HG03039 (cell line): ENCODE results near the gene MON2.
"Not testable (repeated sequence)": the region's sequence is repeated elsewhere in the genome, so short reads cannot be mapped to it uniquely, and the experiment has no call there.

Source experiments
- ATAC-seq: cut with Tn5 transposase; IDR thresholded peaks from one replicate; pipeline ENCODE4 v1.9.1; 2021; ENCODE audit warnings: mild to moderate bottlenecking, moderate library complexity; ENCODE audit not compliant: unreplicated experiment

Gene MON2

GRCh38 chr12:62466594-62467491 is at the start of gene MON2:
Gene MON2, plus strand, starts transcription at chr12:62466826. Its CDS starts 382 bp downstream, at chr12:62467208.
- peak; percentile 99 for ATAC-seq

GRCh38 chr12:62426089-62426488 is 40.5 kb upstream of the MON2 start:
- no peak for ATAC-seq

- ATAC-seq = no peak
Measured at GRCh38 chr12:62429457-62429856, 37.2 kb upstream of the MON2 start.

GRCh38 chr12:62434494-62435302 is 31.9 kb upstream of the MON2 start:
- ATAC-seq = no peak

- peak; percentile 73 for ATAC-seq
Measured at GRCh38 chr12:62435303-62436163, 31.1 kb upstream of the MON2 start.

GRCh38 chr12:62436164-62436503 is 30.5 kb upstream of the MON2 start:
- no peak for ATAC-seq

GRCh38 chr12:62438098-62438692 is 28.4 kb upstream of the MON2 start:
- no peak for ATAC-seq

- ATAC-seq = no peak
Measured at GRCh38 chr12:62446754-62447452, 19.7 kb upstream of the MON2 start.

GRCh38 chr12:62448436-62448835 is 18.2 kb upstream of the MON2 start:
- no peak for ATAC-seq

GRCh38 chr12:62455429-62455828 is 11.2 kb upstream of the MON2 start:
- ATAC-seq = not testable (repeated sequence)

- no peak for ATAC-seq
Measured at GRCh38 chr12:62458626-62459025, 8.0 kb upstream of the MON2 start.

- ATAC-seq = no peak
Measured at GRCh38 chr12:62459976-62460375, 6.7 kb upstream of the MON2 start.

- not testable (repeated sequence) for ATAC-seq
Measured at GRCh38 chr12:62461171-62461837, 5.3 kb upstream of the MON2 start.

GRCh38 chr12:62463252-62463651 is 3.4 kb upstream of the MON2 start:
- not testable (repeated sequence) for ATAC-seq

- ATAC-seq = peak; percentile 29
Measured at GRCh38 chr12:62466018-62466593, 520 bp upstream of the MON2 start.

- ATAC-seq = no peak
Measured at GRCh38 chr12:62468397-62468796, 1.8 kb downstream of the MON2 start.

GRCh38 chr12:62468935-62469334 is 2.3 kb downstream of the MON2 start:
- no peak for ATAC-seq

GRCh38 chr12:62469704-62470103 is 3.1 kb downstream of the MON2 start:
- no peak for ATAC-seq

GRCh38 chr12:62471734-62472133 is 5.1 kb downstream of the MON2 start:
- no peak for ATAC-seq
